Measurements from ENCODE around the gene NPC2.

GRCh38 chr14:74475678-74476077, 17.4 kb downstream of the NPC2 start:
- TF ChIP-seq CREB5 (CRISPR knock-in tag; IDR thresholded peaks at IDR 0.05; ENCODE audit: low read depth) (no peak), PATZ1 (CRISPR knock-in tag; IDR thresholded peaks at IDR 0.05; ENCODE audit: borderline replicate concordance) (no peak), OSR1 (CRISPR knock-in tag; IDR thresholded peaks at IDR 0.05) (no peak), ARNTL (CRISPR knock-in tag; IDR thresholded peaks at IDR 0.05; ENCODE audit: borderline replicate concordance, low read depth) (no peak), PPARA (CRISPR knock-in tag; IDR thresholded peaks at IDR 0.05; ENCODE audit: borderline replicate concordance) (no peak), CSRNP3 (CRISPR knock-in tag; IDR thresholded peaks at IDR 0.05) (no peak)

Data from SK-N-SH treated with all-trans-retinoic acid at 6 μM for 48 hours (cell line).